SU-DHL-6 (cell line): ENCODE data around the gene DCLK1.

Experiments
- H2AFZ ChIP-seq: fragments of 200-600 bp; sonication (generic); 2 replicates; pipeline ENCODE4 v1.6.1; 2014; ENCODE audit warnings: low read depth, mild to moderate bottlenecking, moderate library complexity, mixed read lengths, antibody characterized with exemption, low read length; ENCODE audit not compliant: severe bottlenecking
- H3F3A ChIP-seq: fragments of 200-600 bp; shearing (Covaris generic); 2 replicates; pipeline ENCODE4 v1.6.0; 2016; ENCODE audit warnings: antibody characterized with exemption, mild to moderate bottlenecking; ENCODE audit not compliant: insufficient read depth
- H3K27ac ChIP-seq: fragments of 200-600 bp; sonication (generic); 2 replicates; pipeline ENCODE4 v1.5.1; 2016; ENCODE audit warnings: low read depth, mild to moderate bottlenecking, low read length, moderate library complexity, mixed read lengths
- H3K27me3 ChIP-seq: fragments of 200-600 bp; sonication (generic), shearing (Covaris generic); 2 replicates; pipeline ENCODE4 v1.6.0; 2014; ENCODE audit warnings: mild to moderate bottlenecking, low read length
- H3K36me3 ChIP-seq: fragments of 200-600 bp; sonication (generic); 2 replicates; pipeline ENCODE4 v1.6.1; 2014; ENCODE audit warnings: mild to moderate bottlenecking, low read length, mixed read lengths
- H3K4me2 ChIP-seq: fragments of 300-600, 200-600 bp; shearing (Covaris generic), sonication (generic); 2 replicates; pipeline ENCODE4 v1.6.0; 2014; ENCODE audit warnings: low read length, low read depth, mild to moderate bottlenecking; ENCODE audit not compliant: poor library complexity, severe bottlenecking
- H3K4me3 ChIP-seq: fragments of 200-600 bp; sonication (generic); 2 replicates; pipeline ENCODE4 v1.5.1; 2014; ENCODE audit warnings: antibody characterized with exemption, low read length, mild to moderate bottlenecking, mixed read lengths; ENCODE audit not compliant: insufficient read depth, poor library complexity, severe bottlenecking
- H3K79me2 ChIP-seq: fragments of 200-600 bp; sonication (generic); 2 replicates; pipeline ENCODE4 v1.6.1; 2014; ENCODE audit warnings: mild to moderate bottlenecking, low read length, moderate library complexity; ENCODE audit not compliant: insufficient read depth
- H3K9ac ChIP-seq: fragments of 200-600 bp; sonication (generic); 2 replicates; pipeline ENCODE4 v1.7.0; 2014; ENCODE audit warnings: mild to moderate bottlenecking, low read length
- H3K9me2 ChIP-seq: fragments of 200-600 bp; sonication (generic); replicated peaks from 2 replicates; pipeline ENCODE4 v1.6.1; 2014; ENCODE audit warnings: low read length; ENCODE audit not compliant: insufficient read depth
- H3K9me3 ChIP-seq: fragments of 200-600 bp; sonication (generic); 2 replicates; pipeline ENCODE4 v1.6.1; 2014; ENCODE audit warnings: low read length, mixed read lengths; ENCODE audit not compliant: insufficient read depth
- H4K20me1 ChIP-seq: fragments of 200-600 bp; sonication (generic); 2 replicates; pipeline ENCODE4 v1.6.1; 2014; ENCODE audit warnings: low read depth, mild to moderate bottlenecking, antibody characterized with exemption, low read length, moderate library complexity, mixed read lengths
- CTCF ChIP-seq: fragments of 200-600 bp; sonication (generic); IDR thresholded peaks from one replicate; pipeline ENCODE4 v1.5.1; 2017; ENCODE audit warnings: antibody characterized with exemption, mild to moderate bottlenecking, low read length, moderate library complexity; ENCODE audit not compliant: insufficient read depth, poor library complexity, severe bottlenecking
- EZH2phosphoT487 ChIP-seq: fragments of 200-600 bp; sonication (generic), shearing (Covaris generic); conservative IDR thresholded peaks from 2 replicates; pipeline ENCODE4 v1.6.1; 2018; ENCODE audit warnings: mild to moderate bottlenecking, antibody characterized with exemption, low read length, moderate library complexity, mixed read lengths

DCLK1 gene

GRCh38 chr13:35835989-35836388 is 295.2 kb downstream of the DCLK1 start:
- Histone ChIP-seq H3K4me2 (no peak overlapping the region), H3K79me2 (no peaks in the 10 kb centered on the region), H4K20me1 (no peaks in the 10 kb centered on the region), H3K9ac (no peak overlapping the region), H2AFZ (no peak overlapping the region), H3F3A (no peaks in the 10 kb centered on the region), H3K9me2 (no peaks in the 10 kb centered on the region), H3K36me3 (no peaks in the 10 kb centered on the region), H3K4me3 (no peak overlapping the region), H3K27ac (no peak overlapping the region), H3K9me3 (no peaks in the 10 kb centered on the region), H3K27me3 (no peaks in the 10 kb centered on the region)
- TF ChIP-seq CTCF (no peak), EZH2phosphoT487 (no peak)

- Histone ChIP-seq H3K4me2 (no peak overlapping the region), H3F3A (no peaks in the 10 kb centered on the region), H3K9me2 (no peaks in the 10 kb centered on the region), H3K9me3 (no peaks in the 10 kb centered on the region), H3K79me2 (no peaks in the 10 kb centered on the region), H3K27me3 (no peaks in the 10 kb centered on the region), H3K4me3 (no peak overlapping the region), H3K9ac (no peak overlapping the region), H3K27ac (no peak overlapping the region), H4K20me1 (no peaks in the 10 kb centered on the region), H2AFZ (no peak overlapping the region), H3K36me3 (no peaks in the 10 kb centered on the region)
- TF ChIP-seq EZH2phosphoT487 = no peak
- no peak for TF ChIP-seq CTCF
Observed at GRCh38 chr13:35833608-35834275, 297.4 kb downstream of the DCLK1 start.

- no peak overlapping the region for H3K4me3 ChIP-seq
- TF ChIP-seq EZH2phosphoT487 (no peak), CTCF (no peak)
- no peak overlapping the region for H3K4me2 ChIP-seq
- no peak overlapping the region for H3K9ac ChIP-seq
- no peaks in the 10 kb centered on the region for H3K79me2 ChIP-seq
- no peaks in the 10 kb centered on the region for H3K36me3 ChIP-seq
- no peaks in the 10 kb centered on the region for H3F3A ChIP-seq
- H4K20me1 ChIP-seq = no peaks in the 10 kb centered on the region
- H3K9me2 ChIP-seq = no peaks in the 10 kb centered on the region
- no peaks in the 10 kb centered on the region for H3K9me3 ChIP-seq
- H2AFZ ChIP-seq = no peak overlapping the region
- no peak overlapping the region for H3K27ac ChIP-seq
- H3K27me3 ChIP-seq = no peaks in the 10 kb centered on the region
Observed at GRCh38 chr13:35833031-35833430, 298.2 kb downstream of the DCLK1 start.

- Histone ChIP-seq H3K36me3 (no peaks in the 10 kb centered on the region), H2AFZ (no peak overlapping the region), H3K27me3 (no peaks in the 10 kb centered on the region), H3K9me3 (no peaks in the 10 kb centered on the region), H3K4me3 (no peak overlapping the region), H3F3A (no peaks in the 10 kb centered on the region), H3K9ac (no peak overlapping the region), H3K27ac (no peak overlapping the region), H4K20me1 (no peaks in the 10 kb centered on the region), H3K4me2 (no peak overlapping the region), H3K79me2 (no peaks in the 10 kb centered on the region), H3K9me2 (no peaks in the 10 kb centered on the region)
- TF ChIP-seq CTCF = no peak
- TF ChIP-seq EZH2phosphoT487 = no peak
Observed at GRCh38 chr13:35832551-35832950, 298.6 kb downstream of the DCLK1 start.
